Activated T-cell treated with anti-CD3 and anti-CD28 coated beads for 48 hours (primary cell): ENCODE results near the gene ARSJ.

ENCODE experiments used
- DNase-seq: peaks from one replicate; pipeline ENCODE4 v3.0.0-alpha.2; 2020; ENCODE audit warnings: low read depth

The ARSJ gene

DNA sequence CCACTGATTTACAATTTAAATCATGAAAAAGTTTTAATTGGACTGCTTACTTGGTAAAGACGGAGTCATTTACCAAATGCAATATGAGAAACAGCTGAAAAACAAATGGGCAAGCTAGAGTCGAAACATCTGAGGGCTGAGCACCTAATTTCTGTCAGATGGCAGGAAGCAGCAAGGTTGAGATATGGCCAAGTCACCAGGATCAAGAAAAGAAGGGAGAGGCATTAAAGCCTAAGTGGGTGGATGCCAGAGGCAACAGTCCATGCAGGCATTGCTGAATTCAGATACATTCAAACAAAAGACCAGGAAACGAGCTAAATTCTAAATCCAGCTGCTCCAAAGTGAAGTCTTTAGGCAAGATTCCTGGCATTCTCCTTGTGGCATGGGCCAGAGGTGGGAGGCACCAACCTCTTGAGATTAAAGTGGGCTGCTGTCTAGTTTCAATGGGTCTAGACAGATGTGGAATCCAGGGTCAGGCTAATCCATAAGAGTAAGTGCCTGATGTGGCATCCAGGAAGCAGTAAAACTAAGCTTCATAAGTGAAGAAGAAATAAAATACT, 8.0 kb upstream of the ARSJ start:
- DNase-seq: no peak

DNA sequence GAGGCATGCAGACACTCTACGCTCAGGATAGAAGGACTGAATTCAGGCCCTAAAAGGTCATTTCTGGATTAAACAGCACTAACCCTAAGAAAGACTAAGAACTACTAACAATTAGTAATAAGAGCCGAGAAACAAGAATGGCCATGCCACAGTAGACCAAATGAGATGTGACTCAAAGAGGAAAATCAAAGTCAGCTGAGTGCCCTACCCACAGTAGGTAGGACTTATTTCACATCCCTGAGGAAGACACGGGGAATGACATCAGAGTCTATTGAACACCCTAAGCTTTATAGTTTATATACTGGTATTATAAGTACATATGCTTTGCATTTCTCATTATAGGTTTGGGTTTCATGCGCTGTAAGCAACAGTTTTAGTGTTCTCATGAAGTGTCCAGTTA, 2.7 kb upstream of the ARSJ start:
- DNase-seq: no peak

DNA sequence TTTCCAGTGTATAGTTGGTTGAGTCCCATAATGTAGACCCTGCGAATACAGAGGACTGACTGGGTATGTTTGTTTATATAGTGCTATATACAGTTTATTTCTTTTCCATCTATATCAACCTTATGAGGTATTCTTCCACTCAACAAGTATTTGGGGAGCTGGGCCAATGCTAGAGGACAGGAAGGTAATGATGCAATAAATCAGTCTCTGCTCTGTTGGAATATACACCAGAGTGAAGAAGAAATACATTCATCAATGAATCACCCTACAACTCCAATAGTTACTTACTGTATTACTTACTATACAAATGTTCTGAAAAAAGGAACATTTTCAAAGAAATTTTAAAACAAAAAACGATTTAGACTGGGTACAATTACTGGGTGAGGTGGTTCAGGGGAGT, 2.1 kb upstream of the ARSJ start:
- no peak for DNase-seq

DNA sequence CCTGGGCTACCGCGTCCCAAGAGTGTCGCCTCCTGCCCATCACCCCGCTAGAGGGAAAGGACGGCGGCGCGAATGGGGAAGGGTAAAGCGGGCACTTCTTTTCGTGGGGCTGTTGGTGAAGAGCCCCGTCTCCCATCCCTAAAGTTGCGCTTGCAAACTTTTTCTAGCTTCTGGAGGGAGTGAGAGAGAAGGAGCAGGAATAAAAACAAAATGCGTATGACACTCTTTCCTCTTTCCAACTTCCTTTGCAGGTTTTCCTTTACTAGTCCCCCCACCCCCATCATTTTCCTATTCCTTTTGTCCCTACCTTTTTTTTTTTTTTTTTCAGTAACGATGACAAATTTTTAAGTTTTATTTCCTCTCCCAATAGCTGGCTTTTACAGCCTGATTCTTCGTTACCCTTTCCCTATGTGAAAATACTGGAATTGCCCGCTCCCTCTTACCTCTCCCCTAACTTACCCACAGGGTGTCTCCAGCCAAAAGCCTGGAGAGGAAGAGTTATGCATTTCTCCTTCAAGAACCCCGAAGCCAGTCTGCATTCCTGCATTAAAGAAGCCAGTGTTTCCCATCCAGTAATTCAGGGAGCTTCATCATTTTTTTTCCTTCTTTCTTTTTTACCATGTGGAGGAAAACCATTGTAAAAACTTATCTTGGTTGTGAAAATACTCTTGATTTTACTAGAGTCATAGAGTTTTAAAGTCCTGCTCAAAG, 613 bp upstream of the ARSJ start:
- no peak for DNase-seq

DNA sequence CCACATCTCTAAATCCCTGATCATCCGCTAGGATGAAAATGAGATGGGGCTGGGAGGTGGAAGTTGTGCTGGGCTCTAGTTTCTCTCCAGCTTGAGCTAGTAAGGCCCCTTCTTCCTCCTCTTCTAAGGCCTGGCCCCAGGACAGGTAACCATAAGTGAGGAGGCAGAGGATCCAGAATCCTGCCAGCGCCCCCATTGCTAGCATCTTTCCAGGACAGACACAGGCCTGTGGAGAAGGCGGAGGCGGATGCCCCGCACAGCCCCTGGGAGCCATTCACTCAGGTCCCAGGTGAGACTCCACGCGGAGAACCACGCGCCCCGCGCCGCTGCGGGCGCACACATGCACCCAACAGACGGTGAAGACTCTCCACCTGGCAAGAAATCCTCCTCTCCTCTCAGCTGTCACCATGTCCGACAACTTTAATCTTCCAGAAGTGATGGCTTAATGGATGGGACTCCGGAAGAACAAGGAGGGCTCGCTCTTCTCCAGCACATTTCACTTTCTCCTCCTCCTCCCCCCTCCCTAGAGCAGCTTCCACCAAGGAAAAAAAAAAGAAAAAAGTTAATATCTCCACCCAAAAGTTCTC, 793 bp downstream of the ARSJ start:
- DNase-seq: no peak

DNA sequence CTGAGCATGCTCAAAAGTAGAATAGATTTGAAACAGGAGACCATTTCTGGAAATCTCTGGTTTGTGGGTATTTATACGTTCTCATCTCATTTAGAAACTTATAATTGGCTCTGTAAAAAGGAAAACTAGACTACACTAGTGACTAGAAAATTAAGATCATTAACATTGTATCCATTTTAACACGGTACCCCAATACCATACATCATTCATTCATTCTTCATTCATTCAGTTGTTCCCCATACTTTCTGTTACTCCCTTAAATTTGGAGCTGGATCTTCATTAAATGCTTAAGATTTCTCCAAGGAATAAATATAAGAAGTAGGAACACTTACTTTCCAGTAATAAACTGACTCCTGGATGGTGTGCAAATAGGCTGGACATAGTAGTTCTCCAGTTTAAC, 1.3 kb downstream of the ARSJ start:
- no peak for DNase-seq

DNA sequence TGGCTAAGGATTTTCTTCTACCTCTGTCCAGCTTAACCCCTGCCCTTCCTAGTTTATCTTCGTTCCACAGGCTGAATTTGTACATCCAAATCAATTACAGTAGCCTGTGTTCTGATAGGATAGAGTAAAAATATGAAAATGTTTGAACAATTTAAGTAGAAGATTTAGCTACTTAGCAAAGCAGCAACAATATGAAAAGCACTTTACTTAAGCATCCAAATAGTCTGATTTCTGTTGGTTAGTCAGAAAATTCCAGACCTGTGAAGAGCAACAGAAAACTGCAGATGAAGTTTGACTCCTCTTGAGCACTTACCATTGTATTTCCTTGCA, 2.0 kb downstream of the ARSJ start:
- no peak for DNase-seq

DNA sequence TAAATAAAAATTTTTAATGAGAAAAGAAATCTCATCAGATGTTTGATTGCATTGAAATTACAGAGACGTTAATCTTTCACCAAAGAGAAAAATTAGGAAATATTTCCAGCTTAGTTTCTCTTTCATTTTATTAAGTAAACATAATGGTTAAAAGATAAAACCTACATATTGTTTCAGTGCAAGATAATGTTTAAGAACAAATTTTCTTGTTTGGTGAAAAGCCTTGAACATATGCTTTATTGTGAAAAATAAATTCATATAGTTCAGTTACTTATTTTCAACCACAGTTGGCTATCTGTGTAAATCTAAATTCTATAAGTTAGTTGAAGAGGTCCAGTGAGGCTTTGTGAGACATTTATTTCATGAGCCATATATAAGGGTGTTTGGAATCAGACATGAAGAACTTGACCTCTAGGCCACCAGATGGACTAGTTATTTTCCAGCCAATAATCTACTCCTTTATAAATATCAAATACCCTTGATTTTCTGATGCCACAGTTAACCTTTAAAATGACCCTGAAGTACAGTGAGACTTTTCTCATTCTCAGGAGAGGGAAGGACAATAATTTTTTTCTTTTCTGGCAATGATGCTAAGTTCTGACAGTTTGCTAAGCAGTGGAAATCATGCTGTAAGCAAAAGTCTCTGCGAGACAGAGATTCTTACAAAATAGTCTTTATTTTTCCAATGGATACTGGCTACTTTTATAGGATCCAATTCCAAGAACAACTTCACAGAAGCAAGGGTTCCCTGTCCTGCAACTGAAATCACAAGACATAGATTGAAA, 2.5 kb downstream of the ARSJ start:
- no peak for DNase-seq

DNA sequence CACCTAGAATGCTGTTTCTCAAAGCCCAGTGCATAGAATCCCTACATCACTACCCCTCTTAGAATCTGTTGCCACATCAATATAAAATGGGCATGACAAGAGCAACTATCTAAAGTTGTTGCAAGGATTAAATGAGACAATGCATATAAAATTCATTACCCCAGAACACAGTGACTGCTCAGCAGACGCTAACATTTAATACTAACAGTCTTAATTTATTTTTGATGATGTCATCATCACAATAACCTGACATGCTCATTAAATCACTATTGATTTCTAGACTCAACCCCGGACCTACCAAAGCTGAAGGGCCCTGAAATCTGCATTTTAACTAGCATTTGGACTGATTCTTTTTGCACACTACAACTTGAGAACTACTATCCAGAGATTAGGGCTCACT, 3.9 kb downstream of the ARSJ start:
- no peak for DNase-seq

DNA sequence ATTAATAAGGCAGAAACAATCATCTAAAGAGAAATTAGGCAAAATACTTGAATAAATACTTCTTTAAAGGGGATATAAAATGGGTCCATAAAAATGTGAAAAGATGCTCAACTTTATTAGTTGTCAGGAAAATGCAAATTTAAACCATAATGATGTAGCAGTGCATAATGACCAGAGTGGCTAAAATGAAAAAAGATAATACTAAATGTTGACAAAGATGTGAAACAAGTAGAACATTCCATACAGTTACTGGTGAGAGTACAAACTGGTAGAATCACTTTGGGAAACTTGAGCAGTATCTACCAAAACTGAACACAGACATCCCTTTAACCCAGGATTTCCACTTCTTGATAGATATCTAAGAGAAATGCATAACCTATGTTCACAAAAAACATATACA, 5.0 kb downstream of the ARSJ start:
- DNase-seq: no peak

DNA sequence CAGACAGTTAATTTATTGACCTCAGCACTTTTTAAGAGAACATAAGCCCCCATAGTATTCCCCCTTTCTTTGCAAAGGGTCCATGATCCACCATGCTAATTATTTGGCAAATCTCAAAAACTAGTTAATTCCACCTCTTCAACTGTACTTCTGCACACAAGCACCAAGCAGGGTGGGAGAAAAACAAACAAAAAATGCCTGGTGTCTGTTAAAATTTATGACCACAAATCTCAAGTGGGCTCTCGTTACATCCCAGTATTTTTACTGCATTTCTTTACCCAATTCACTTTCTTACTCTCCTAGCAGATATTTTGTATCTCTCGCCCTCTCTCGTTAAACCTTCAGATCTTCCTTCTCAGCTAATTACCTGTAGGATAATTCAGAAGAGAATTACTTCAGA, 6.1 kb downstream of the ARSJ start:
- no peak for DNase-seq

DNA sequence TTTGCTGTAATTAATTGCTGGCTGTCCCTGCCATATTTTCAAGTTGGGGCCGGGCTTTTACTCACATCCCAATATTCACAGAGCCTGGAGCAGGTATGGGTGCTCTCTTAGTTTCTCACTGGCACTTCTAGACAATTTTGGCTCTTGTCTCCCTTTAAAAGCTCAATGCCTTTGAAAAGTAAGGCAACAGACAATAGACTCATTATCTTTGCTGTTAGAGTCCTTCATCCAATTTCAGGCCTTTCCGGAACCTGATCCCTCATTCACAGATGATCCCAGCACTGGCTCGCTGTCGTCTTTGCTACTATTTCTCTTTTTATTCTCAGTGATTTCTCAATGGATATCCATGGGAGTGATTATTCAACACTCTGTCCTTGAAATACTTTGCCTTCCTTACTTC, 6.7 kb downstream of the ARSJ start:
- DNase-seq: no peak

DNA sequence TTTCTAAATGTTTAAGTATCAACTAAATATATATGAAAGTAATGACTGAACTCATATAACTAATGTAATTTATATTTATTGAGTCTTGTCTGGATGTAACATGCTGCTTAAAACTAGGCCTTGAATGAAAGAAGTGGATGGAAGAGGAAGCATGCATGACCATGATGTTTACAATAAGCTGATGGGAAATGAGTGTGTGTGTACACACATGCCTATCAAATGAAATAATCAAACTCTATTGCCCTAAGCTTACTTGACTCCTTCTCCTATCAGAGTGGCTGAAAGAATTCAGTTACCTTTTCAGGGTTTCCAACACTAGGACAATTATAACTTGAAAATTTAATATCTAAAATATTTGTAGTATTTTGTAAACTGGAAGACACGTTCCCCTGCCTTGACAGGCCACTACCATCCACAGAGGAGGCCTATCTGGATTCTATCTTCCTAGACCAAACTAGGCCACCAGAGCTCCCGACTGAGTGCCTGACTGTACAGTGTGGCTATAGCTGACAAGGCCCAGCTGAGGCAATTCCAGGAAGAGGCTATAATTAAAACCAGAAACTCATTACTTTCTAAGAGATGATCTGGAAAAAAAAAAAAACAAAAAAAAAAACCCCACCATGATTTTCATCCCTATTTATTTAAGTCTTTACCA, 7.6 kb downstream of the ARSJ start:
- DNase-seq: no peak

DNA sequence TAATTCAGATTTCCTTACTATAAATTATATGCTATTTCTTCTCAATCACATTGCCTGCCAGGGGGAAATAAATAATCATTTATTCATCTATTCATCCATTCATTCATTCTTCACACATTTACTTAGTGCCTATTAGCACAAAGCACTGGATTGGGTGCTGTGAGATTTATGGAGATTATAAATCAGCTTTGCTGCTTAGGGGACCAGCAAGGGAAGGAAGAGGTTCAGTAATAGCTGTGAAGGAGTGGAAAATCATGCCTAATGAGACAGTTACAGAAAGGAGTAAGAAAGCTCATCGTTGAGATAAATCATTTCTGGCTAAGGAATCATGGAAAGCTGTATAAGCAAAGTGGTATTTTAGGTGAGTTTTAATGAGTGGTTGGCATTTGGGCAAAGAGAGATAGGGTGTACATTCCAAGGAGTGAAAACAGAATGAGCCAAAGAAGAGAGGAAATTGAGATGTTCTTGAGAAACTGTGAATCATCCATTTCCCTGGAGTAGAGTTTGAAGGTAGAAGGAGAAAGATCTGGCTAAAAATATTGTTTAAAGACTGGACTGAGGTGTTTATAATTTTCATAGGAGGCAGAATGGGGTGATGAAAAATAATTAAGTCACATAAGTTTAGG, 9.6 kb downstream of the ARSJ start:
- DNase-seq: no peak

DNA sequence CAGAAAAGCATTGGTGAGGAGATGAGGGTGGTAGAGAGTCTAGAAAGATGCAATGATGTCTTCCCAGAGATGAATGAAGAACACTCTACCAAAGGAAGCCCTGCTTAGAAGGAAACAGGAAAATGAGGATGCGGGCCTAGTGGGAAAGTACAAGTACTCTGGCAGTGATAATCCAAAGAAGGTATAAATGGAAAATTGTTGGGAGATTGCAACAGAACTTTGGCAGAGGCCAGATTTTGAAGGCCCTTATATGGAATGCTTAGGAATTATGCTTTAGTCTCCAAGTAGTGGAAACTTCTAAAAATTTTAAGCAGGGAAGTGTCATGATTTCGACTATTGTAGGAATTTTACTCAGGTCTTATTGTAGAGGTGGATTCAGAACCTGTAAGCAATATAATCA, 11.0 kb downstream of the ARSJ start:
- no peak for DNase-seq

DNA sequence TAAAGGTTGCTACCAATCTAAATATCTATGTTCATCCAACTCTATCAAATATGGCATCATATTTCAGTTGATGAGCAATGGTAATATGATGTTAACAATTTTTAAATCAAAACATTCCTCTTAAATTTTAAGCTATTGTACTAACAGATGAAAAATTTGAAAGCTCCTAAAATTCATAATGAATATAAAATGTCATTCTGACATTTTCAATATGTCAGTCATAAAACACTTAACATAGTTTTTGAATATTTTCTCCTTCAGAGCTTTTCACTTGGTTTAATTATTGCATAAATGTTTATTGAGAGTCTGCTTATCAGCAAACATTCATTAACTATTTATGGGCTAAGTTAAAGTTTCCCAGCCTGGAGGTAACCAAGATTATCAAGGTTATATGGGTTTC, 11.8 kb downstream of the ARSJ start:
- no peak for DNase-seq

DNA sequence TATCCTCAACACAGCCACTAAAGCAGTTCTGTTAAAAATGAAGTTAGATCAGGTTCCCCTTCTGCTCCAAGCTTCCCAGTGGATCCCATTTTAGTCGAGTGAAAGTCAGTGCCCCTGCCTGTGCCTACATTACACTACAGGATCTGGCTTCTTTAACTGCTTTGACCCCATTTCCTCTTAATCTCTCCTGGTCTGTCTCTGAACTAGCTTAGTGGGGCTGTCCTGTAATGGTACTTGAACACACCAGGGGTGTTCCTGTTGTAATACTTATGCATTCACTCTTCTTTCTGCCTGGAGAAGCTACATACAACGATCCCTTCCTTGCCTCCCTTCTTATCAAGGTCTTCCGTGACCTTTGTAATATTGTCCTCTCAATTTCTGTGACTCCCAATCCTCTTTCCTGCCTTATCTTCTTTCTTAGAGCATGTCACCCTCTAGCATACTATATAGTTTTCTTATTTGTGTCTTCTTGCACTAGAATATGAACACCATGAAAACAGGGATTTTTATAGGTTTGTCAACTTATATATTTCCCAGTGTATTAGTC, 16.7 kb downstream of the ARSJ start:
- DNase-seq: no peak

DNA sequence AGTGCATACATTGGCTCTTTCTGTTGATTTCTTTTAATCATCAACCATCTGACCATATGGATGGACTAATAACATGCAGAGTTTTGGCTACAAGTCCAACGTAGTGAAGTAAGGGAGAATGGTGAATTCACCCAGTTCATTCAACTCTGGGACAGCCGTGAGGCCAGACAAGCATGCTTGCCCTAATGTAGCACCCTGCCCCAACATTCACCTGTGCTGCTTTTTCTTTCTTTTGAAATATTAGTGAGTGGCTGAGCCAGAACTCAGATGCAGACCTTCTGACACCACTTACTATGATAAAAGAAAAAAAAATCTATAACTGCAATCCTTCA, 17.5 kb downstream of the ARSJ start:
- no peak for DNase-seq

DNA sequence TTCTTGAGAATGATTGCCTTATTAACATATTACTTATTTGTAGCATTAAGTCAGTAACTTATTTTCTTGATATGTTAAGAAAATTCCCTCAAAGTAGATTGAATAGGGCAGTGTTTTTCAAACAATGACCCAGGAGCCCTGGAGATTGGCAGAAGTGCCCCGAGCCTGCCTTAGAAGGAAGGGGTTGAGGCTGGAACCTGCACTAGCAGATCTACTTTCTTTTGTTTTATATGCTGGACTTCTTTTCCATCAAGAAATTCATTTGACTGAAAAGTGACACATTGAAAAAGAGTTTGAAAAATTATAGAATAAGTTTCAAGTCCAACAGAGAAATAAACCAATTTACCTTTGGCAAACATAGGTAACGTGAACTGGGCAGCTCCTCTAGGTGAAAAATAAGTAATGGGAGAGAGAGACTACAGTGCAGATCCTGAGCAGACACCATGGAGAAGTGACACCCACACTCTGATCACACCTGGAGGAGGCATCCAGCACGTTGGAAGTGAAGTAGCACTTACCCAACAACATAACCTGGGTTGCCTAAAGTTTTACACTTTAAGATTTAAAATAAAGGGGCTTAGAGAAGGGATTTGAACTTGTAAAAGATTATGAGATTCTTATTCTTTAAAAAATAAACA, 18.6 kb downstream of the ARSJ start:
- DNase-seq: no peak

DNA sequence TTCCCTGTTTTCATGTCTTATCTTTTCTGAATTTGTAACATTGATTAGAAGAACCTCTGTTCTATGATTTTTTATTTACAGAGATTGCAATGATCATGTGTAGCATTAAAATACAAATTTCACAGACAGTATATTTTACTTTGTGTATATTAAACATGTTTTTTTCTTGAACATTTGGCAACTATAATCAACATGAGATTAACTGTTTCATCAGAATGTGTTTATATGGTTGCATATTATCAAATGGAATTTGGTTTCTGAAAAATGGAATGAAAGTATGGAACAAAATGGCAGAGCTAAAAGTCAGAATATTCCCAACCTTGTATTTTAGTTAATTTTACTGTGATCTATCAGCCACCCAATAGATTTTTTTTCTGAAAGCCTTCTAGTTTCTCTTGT, 19.9 kb downstream of the ARSJ start:
- DNase-seq: no peak

DNA sequence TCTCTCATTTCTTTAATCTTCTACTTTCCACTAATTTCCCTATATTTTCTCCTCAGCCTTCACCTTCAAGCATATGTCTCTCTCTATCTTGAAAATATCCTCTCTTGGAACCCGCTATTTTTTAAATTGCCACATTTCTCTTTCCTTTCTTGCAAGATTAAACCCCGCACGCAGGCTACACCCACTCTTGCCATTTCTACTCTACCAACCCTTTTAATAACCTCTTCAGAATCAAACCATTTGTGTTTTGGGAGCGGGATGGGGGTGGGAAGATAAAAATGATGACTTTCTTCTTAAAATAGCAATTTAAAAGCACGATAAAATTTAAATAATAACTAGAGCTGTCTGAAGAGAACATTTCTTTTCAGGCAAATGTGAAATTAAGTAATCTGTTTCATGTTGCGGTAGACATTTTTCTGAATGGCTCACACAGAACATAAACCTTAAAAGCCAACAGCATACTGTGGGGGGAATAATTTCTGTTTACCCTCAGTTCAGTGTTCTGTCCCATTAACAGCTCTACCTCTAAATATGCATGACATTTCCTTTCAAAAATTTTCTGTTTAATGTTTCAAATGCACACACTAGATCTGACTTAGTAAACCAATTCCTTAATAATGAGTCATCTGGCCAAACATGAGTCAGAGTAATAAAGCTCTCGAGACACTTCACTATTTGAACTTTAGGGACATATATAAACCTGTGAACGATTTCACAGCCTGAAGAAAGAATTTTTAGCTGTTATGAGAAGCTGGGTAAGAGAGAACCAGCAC, 20.5 kb downstream of the ARSJ start:
- no peak for DNase-seq
